Amniotic stem cell (primary cell): ENCODE results near the gene ITIH5.

ENCODE experiments used
- DNase-seq: peaks from one replicate; lab custom pipeline; 2025; lab: John Stamatoyannopoulos, UW

The ITIH5 gene

GRCh38 chr10:7518693-7519092, 148.1 kb downstream of the ITIH5 start:
- no peak for DNase-seq

GRCh38 chr10:7515439-7515838, 151.3 kb downstream of the ITIH5 start:
- DNase-seq = no peak

- DNase-seq = no peak
These were observed 152.8 kb downstream of the ITIH5 start for GRCh38 chr10:7513936-7514335.

- no peak for DNase-seq
These were observed 153.3 kb downstream of the ITIH5 start for GRCh38 chr10:7513455-7513854.

- DNase-seq = no peak
These were observed 154.3 kb downstream of the ITIH5 start for GRCh38 chr10:7512487-7512886.

GRCh38 chr10:7511612-7512011, 155.2 kb downstream of the ITIH5 start:
- DNase-seq = no peak
